ENCODE measurements around the gene UBN1. TPM values are rescaled to one million over a fixed set of nuclear protein-coding genes. Genes with fewer than 3 reads are reported as not detected.

Gene UBN1
- total RNA-seq, 1 donor from 2014 or later = 12.2 TPM

DNA sequence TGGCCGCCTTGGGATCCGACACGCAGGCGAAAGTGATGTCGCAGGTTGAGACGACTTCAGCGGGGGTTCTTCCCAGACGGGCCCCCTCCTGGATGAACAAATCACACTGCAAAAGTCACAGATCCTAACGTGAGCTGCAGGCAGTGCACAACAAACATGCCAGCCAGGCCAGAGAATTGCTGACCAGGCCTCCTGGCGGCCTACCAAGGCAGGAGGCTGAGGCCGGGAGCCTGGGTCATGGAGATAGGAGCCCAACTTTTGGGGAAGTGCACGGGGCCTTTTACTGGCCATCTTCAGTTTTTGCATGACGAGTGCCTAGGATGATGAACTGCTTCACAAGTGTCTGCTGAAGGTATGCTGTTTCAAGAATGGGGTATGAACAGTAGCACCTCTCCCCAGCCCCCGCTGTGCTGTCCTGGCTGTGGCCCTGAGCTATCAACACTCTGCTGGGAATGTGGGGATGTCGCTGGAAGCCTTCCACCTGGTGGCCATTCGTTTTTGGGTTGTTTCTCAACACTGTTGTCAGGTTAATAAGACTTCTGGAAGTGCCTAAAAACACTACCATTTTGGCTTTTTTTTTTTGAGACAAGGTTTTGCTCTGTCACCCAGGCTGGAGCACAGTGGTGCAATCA lies 32.6 kb upstream of the UBN1 start:
- no peak for FAIRE-seq

DNA sequence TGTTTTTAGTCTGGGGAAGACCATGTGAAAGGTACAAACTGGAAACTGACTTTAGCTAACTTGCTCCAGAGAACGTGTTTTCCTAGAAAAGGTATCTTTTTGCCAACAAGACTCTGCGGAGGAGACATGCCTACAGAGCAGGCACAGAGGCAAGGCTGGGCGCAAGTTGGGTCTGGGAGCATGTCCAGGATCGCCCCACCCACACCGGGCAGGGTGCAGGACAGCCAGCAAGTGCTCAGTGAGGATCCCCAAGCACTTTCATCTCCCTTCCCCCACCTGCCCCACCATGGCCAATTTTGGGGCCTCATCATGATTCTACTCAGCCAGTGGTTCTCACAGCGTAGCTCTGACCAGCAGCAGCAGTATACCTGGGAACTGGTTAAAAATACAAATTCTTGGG lies 26.6 kb upstream of the UBN1 start:
- no peak for DNase-seq (ENCODE audit: low spot score in 2 of 2)
- no peak for FAIRE-seq

More for the DNA sequence above, 32.6 kb upstream of the UBN1 start:
- DNase-seq (ENCODE audit: low spot score in 2 of 2) = no peak

DNA sequence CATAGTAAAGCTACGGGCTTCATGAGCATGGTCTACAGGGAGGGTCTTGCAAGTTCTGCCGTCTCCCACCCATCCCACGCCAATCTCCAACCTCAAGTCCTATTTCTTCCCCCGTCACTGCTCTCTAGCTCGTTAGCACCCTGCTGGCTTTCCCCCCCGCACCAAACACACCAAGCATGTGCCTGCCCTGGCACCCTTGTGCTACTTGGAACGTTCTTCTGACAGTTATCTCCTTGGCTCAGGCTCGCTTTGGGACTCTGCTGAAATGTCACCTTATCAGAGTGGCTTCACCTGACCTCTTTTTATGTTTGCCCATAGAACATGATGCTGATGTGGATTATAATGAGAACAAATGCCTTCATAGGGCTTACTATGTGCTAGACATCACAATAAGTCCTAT lies 22.1 kb upstream of the UBN1 start:
- FAIRE-seq (no peak), DNase-seq (ENCODE audit: low spot score in 2 of 2) (no peak)

DNA sequence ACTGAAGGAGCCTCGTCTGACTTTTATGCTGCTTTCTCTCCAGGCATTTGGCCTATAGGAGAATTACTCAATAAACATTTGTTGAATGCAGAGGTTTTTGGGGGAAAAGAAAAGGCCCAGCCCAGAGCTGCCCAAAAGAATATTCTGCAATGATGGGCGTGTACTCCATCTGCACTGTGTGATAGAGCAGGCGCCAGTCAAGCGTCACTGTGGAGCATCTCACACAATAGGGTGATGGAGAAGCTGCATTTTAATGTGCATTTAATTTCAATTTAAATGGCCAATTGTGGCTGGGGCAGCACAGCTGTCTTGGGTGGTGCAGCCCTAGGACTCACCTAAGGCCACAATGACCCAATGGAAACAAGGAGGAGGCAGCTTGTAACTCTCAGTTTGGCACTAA lies 20.8 kb upstream of the UBN1 start:
- FAIRE-seq (no peak), DNase-seq (ENCODE audit: low spot score in 2 of 2) (no peak)

DNA sequence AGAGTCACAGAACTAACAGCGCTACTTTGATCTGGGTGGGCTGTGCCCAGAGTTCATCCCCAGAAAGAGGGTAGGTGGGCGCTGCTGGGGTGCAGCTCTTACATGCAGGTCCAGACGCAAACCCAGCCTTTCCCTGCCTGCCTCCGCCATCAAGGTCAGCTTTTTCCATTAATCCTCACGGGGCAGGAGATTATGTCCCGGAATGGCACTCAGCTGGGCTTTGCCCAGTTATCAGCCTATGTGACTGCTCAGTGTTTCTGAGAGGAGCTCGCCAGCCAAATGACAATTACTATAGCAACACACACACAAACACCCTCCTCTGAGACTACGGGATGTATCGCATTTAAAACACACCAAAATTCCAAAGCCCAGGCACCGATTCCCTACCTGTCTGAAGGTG lies 20.3 kb upstream of the UBN1 start:
- FAIRE-seq = no peak
- DNase-seq (ENCODE audit: low spot score in 2 of 2) = no peak

DNA sequence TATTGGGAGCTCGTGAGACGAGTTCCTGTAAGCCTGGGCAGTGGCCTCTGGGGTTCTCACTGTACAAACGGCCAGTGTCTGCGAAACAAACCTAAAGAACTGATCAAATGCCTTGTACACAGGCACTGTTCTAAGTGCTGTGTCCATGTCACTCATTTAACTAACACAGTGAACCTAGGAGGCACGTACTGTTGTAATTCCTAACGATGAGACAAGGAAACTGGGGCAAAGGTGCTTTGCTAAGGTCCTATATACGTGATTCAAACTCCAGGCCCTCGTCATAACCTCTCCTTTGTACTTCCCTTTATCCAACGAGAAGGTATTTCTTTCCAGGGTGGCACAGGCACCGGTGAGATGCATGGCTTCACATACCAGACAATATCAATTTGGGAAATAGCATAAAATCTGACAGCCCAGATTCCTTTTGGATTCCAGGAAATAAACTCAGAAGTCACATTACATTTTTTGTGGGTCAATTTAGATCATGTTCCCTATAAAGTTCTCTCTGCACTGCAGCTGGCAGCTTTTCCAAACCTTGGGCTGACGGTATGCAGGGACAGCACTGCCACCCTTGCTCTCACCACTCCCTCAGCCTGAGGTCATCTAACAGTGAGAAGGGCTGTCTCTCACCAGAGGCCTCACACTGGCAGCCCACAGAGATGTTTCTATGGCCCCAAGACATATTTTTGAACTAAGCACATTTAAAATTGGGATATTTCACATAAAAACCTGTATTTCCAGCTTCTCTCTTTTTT lies 18.5 kb upstream of the UBN1 start:
- DNase-seq (ENCODE audit: low spot score in 2 of 2) = no peak
- FAIRE-seq = no peak

DNA sequence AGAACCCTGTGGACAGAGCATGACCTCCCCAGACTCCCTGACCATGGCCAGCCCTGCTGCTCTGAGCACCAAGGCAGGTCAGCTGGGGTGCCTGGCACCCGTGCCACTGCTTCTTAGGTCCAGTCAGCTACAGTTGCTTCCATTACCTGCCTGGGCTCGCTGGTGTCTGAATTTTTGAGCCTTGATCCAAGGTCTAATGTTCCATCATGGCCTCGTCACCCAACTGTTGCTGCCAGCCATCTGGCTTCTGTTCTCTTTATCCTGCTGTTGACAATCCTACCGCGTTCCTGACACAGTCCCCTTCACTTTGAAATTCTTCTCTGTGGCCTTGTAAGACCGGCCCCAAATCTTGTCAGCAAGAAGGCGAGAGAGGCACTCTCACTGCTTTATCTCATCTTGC lies 16.9 kb upstream of the UBN1 start:
- DNase-seq (ENCODE audit: low spot score in 2 of 2) (no peak), FAIRE-seq (no peak)

DNA sequence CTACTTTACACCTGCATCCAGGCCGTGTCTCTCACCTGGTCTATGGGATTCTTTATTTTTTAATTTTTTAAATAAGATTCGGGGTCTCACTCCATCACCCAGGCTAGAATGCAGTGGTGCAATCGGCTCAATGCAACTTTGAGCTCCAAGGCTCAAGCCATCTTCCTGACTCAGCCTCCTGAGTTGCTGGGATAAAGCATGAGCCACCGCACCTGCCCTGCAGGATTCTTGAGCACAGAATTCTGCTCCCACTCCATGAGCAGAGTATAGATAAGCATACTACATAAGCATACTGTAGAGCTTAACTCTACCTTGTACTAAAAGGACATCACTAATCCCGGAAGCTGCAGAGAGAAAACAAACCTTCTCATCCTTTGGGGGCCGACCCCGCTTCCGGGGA lies 15.7 kb upstream of the UBN1 start:
- DNase-seq (ENCODE audit: low spot score in 2 of 2) (no peak), FAIRE-seq (no peak)

DNA sequence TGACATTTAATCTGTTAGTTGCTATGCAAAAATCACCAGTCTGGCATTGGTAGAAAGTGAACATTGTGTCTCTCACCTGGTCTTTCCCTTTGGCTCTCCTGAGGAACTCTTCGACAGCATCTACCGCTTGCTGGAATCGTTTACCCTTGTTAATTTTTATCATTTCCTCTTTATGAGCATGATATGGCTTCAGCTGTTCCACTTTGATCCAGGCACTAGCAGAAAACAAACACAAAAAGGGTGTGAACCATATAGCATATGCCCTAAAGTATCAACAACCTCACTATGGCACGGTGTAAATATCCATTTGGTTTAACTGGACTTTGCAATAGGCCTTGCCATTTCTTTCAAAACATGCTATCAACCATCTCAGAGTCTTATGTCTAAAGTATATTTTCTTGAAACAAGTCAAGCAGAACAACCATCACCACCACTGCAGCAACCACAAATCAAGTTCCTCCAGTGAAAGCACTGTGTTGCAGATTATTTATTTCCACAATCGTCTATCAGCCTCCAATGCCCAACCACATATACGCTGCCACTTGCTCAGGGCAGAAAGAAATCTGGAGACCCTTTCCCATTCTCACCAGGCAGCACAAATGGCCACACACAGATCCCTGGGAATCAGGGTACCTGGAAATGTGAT lies 14.5 kb upstream of the UBN1 start:
- DNase-seq (ENCODE audit: low spot score in 2 of 2) (no peak), FAIRE-seq (no peak)

DNA sequence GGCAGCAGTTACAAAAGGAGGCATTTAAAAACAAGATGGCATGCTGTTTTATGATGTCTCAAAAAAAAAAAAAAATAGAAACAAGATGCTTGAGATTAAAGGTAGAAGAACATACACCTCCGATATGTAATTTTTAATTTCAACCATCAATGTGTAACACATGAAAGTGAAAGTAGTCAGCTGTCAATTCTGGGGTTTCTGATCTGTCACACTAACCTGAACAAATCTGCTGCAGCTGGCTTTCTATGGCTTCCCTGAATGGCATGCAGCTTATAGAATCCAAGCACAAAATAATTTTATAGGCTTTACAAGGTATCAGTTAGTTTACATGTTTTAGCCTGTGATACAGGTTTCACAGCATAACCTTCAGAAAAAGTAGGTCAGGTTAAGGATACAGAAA lies 13.7 kb upstream of the UBN1 start:
- no peak for FAIRE-seq

DNA sequence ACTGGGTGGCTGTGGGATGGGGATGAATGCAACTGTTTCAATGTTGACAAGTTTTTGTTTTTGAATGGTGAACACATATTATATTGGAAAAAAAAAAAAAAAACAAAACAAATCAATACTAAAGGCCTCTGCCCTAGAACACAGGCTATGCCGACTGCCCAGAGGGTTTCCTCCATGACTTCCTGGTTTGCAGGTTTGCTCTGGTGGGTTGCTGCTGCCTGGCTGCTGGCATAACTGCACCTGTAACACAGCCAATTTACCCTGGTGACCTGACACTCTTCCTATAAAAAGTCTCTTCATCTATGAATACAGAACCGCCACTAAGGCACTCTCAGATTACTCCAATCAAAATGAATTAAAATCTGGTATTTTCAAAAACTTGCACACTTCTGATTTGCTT lies 10.6 kb upstream of the UBN1 start:
- DNase-seq (ENCODE audit: low spot score in 2 of 2) (no peak), FAIRE-seq (no peak)

More for the DNA sequence above, 13.7 kb upstream of the UBN1 start:
- DNase-seq (ENCODE audit: low spot score in 2 of 2) = no peak

DNA sequence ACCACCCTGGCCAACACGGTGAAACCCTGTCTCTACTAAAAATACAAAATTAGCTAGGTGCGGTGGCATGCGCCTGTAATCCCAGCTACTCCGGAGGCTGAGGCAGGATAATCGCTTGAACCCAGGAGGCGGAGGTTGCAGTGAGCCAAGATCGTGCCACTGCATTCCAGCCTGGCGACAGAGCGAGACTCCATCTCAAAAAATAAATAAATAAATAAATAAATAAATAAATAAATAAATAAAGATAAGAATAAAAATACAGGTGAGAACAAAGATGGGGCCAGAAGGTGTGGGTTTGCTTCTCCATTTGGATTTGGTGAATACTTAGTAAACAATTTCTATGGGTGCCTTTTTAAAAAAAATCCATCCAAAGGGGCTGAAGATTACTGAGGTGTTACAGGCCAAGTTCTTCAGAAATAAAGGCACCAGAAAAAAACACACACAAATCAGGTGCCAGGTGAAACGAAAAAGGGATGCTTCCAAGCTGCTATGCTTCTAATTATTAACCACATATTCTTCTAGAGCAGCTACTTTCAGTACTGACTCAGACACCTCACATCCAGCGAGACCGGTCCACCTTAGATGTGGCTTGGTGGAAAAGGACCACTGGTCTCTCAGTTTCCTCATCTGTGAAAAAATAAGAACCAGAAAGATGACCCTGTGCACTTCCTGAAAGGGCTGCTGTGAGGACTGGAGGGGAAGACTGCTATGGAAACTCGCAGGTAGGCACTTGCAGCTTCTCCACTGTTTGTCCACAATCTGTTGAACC lies 9.4 kb upstream of the UBN1 start:
- FAIRE-seq (no peak), DNase-seq (ENCODE audit: low spot score in 2 of 2) (no peak)

DNA sequence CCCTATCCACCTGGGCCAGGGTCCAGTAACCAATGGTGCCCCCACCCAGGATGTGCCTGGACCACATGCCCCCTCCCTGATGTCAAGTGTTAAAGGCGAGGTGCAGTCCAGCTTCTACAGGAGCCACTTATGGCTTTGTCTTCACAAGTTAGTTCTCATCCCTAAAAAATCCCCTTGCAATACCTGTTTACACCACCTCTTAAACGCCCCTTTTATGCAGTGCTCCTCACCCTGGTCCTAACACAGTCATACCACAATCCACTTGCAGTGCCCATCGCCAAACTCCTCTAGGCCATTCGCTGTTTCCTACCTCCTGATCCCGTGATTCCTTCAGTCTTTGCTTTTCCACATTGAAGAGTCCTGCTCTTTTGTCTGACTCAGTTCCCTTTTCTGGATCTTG lies 7.3 kb upstream of the UBN1 start:
- FAIRE-seq (no peak), DNase-seq (ENCODE audit: low spot score in 2 of 2) (no peak)

DNA sequence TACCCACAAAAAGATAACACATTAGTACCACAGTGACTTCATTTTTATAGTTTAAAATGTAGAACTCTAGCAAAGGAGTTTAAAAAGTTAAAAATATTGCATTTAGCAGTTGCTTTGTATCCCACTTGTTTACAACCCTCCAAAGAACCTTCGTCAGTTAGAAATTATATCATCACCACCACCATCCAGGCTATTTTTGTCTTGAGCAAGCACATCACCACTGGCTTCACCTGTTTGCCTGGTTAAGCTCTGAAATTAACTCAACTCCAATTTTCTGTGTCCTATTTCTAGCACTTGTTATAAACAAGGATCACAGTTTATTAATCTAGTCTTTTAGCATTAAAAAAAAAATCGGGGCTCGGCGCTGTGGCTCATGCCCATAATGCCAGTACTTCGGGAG lies 6.3 kb upstream of the UBN1 start:
- no peak for FAIRE-seq

DNA sequence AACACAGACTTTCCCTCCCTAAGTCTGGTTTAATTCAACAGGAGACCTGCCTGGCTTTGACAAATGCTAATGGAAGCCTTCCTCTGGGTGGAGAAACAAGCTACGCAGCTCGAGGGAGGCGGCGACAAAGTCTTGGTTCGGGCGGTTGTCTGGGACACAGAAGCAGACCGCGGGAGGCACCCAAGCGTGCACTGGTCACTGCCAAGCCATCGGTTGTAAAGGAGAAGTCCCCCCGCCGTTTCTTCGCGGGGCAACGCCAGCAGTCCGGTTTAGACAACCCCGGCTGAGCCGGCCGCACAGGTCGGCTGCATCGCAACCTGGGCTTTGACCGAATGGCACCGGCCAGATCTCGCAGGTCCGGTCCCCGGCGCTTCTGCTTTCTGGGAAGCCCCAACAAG lies 779 bp upstream of the UBN1 start:
- no peak for FAIRE-seq
- DNase-seq (ENCODE audit: low spot score in 2 of 2) = no peak

More for the DNA sequence above, 6.3 kb upstream of the UBN1 start:
- no peak for DNase-seq (ENCODE audit: low spot score in 2 of 2)

DNA sequence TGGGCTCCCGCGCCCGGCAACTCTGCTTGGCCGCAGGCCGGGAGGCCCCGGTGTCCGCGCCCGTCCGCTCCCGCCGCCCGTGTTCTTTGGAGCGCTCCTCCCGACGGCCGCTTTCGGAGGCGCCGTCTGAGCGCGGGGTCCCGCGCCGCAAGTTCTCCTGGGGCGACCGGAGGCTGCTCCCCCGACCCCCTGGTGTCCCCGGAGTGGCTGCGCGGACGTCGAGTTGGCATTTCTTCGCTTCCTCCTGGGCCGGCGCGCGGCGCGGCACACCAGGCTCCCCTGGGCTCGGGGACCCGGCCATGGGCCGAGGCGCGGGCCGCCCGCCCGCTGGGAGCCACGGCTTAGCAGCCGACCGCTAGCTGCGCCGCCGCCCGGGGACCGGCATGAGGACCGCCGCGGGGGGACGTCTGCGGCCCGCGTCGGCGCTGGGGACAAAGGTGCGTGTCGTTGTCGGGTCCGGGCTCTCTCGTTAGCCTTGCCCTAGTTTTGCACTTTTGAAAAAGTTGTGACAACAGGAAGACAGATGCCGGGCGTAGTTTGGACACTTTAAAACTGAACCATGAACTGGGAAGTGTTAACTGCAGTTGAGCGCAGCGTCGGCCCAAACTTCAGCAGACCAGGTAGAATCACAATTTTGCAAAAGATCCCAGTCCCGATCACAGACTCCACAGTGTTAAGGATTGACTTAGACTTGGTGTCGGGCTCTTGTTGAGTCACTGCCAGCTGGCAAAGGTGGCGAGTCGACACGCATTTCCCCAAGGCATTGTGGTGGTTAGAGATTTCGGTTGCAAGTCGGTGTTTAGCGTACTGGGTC lies 700 bp downstream of the UBN1 start:
- DNase-seq (ENCODE audit: low spot score in 2 of 2) = peak in 1 of 2 donors; percentile 42
- no peak for FAIRE-seq

DNA sequence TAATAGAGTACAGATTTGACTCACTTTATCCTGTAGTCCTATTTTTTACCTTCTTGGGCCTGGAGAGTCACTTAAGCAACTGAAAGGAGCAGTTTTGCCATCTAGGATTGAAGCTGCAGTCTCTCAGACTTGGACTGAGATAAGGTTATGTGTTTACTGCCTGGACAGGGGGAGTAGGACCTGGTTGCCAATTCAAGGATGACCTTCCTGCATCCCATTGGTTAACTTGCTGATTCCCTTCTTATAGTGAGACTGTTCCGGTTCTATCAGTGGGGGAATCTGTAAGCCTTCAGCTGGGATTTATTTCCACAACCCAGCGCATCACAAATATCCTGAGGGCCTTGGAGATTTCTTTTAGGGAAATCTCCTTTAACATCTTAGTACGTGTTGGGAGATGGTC lies 2.9 kb downstream of the UBN1 start:
- no peak for FAIRE-seq
- no peak for DNase-seq (ENCODE audit: low spot score in 2 of 2)

DNA sequence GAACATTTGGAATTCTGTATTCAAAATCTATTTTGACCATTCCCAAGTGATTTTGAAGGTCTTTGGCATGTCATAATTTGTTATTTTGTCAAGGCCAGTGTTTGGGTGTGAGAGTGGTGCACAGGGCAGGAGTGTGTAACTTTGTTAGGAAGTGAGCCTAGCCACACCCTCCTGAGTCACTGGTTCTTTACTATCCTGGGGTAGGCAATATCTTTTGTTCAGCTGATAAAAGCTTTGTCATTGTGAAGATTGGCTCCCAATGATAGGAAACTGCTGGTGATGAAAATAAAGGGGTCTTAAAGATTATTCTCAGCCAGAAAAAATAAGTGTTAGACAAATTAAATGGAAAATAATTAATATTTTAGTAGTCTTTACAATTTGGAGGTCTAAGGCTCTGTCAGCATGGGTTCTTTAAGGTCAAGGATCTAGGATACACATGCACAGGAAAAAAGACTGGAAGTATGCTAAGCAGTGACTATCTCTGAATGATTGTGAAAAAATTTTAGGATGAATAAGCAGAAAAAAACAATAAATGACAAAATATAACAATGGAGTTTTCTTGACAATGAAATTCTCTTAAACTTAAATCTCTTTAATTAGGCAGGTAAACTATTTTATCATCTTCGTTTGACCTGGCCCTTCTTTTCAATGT lies 5.1 kb downstream of the UBN1 start:
- no peak for FAIRE-seq

DNA sequence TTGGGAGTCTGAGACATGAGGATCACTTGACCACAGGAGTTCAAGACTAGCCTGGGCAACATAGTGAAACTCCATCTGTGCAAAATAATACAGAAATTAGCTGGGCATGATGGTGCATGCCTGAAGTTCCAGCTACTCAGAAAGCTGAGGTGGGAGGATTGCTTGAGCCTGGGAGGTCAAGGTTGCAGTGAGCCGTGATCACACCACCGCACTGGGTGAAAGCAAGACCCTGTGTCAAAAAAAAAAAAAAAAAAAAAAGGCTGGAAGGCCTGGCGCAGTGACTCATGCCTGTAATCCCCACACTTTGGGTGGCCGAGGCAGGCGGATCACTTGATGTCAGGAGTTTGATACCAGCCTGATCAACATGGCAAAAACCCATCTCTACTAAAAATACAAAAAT lies 8.1 kb downstream of the UBN1 start:
- DNase-seq (ENCODE audit: low spot score in 2 of 2) (no peak), FAIRE-seq (no peak)

More for the DNA sequence above, 5.1 kb downstream of the UBN1 start:
- no peak for DNase-seq (ENCODE audit: low spot score in 2 of 2)

DNA sequence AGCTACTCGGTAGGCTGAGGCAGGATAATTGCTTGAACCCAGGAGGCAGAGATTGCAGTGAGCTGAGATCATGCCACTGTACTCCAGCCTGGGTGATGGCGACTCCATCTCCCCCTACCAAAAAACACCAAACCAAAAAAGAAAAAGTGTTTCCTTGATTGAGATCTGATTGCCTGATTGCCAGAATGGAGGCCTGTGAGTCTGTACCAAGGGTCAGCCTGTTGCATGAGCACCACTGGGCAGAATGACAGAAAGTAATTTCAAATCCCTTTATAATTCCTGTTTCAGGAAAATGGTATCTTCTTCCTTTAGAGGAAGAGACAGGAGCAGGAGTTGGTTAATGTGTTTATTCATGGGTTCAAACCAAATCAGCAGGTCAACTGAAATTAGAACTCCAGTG lies 8.5 kb downstream of the UBN1 start:
- no peak for DNase-seq (ENCODE audit: low spot score in 2 of 2)
- no peak for FAIRE-seq
